Activated CD8-positive, alpha-beta T cell treated with anti-CD3 and anti-CD28 coated beads, Interleukin-2, amount 10 ng/mL, durations not matched to agents 7 days and 5 days (primary cell): Measurements from ENCODE around the gene GANAB. TPM values are rescaled to one million over a fixed set of nuclear protein-coding genes. Genes with fewer than 3 reads are reported as not detected.

Experiments used
- ATAC-seq: fragments of 150-1000 bp; cut with Tn5 transposase; one replicate; pipeline ENCODE4 v1.10.0; 2021; ENCODE audit warnings: moderate library complexity
- CTCF ChIA-PET: fragments of 350-600 bp; sonication (Branson Sonifier 250); formaldehyde crosslinking; loops from one replicate; lab custom pipeline; 2021; ENCODE audit warnings: antibody characterized with exemption; lab: Charles Lee
- POLR2A ChIA-PET: fragments of 350-600 bp; sonication (Branson Sonifier 250); formaldehyde crosslinking; loops from one replicate; lab custom pipeline; 2021; ENCODE audit warnings: antibody characterized with exemption; lab: Charles Lee
- DNase-seq: peaks from one replicate; pipeline ENCODE4 v3.0.0-alpha.2; 2020
- H3K27ac Mint-ChIP-seq: one replicate; pipeline ENCODE4 v1.8.0; 2021; ENCODE audit warnings: mild to moderate bottlenecking, mixed read lengths
- H3K27me3 Mint-ChIP-seq: one replicate; pipeline ENCODE4 v1.8.0; 2021; ENCODE audit warnings: low read depth, mixed read lengths
- H3K36me3 Mint-ChIP-seq: one replicate; pipeline ENCODE4 v1.8.0; 2021; ENCODE audit warnings: low read depth, mixed read lengths
- H3K4me1 Mint-ChIP-seq: one replicate; pipeline ENCODE4 v1.8.0; 2021; ENCODE audit warnings: low read depth, mixed read lengths
- H3K4me3 Mint-ChIP-seq: one replicate; pipeline ENCODE4 v1.8.0; 2021; ENCODE audit warnings: mild to moderate bottlenecking, mixed read lengths
- H3K9me3 Mint-ChIP-seq: one replicate; pipeline ENCODE4 v1.8.0; 2022; ENCODE audit warnings: mixed read lengths; ENCODE audit not compliant: insufficient read depth
- total RNA-seq, 2 experiments: library from RNA; stranded (reverse); gene quantifications; one replicate each; pipeline ENCODE4 v1.2.3, GENCODE V29; 2021

Gene GANAB
- total RNA-seq, 2 experiments from 2014 or later: 297 to 310 TPM

GRCh38 chr11:62669420-62670161, 23.2 kb upstream of the GANAB start:
- CTCF ChIA-PET: interaction anchor here (1.1 to 3.5 kb wide), 4 partner anchors 16 to 117 kb away, joined by 3 to 11 read pairs (median 4); partner anchors contain the start of genes INTS5 and TUT1
- Mint-ChIP-seq H3K27me3 (no peaks in the 10 kb centered on the region), H3K4me1 (peaks cover 63% of the 10 kb centered on the region), H3K4me3 (peak overlapping the region; percentile 99), H3K9me3 (no peaks in the 10 kb centered on the region), H3K27ac (peak overlapping the region; percentile 99), H3K36me3 (peaks cover 70% of the 10 kb centered on the region)
- POLR2A ChIA-PET: interaction anchor here (1.0 to 6.0 kb wide), 7 partner anchors 17 to 171 kb away, joined by 3 to 39 read pairs (median 21); partner anchors contain the start of genes B3GAT3, GANAB, INTS5 and TUT1
- DNase-seq: no peak
- ATAC-seq: no peak

GRCh38 chr11:62667460-62667859, 21.0 kb upstream of the GANAB start:
- peaks cover 56% of the 10 kb centered on the region for H3K4me1 Mint-ChIP-seq
- no peaks in the 10 kb centered on the region for H3K27me3 Mint-ChIP-seq
- DNase-seq (no peak), ATAC-seq (no peak)
- H3K27ac Mint-ChIP-seq: peak overlapping the region; percentile 93
- CTCF ChIA-PET: interaction anchor here (0.9 to 2.1 kb wide), 6 partner anchors 11 to 119 kb away, joined by 3 to 12 read pairs (median 3); partner anchors contain the start of genes MTA2 and TUT1
- peak overlapping the region; percentile 98 for H3K4me3 Mint-ChIP-seq
- H3K9me3 Mint-ChIP-seq: no peaks in the 10 kb centered on the region
- POLR2A ChIA-PET: interaction anchor here (1.0 to 6.1 kb wide), 13 partner anchors 9 to 188 kb away, joined by 3 to 76 read pairs (median 7); partner anchors contain the start of genes B3GAT3, GANAB, INTS5 and MTA2
- H3K36me3 Mint-ChIP-seq: peaks cover 68% of the 10 kb centered on the region

- H3K4me1 Mint-ChIP-seq: peaks cover 50% of the 10 kb centered on the region
- ChIA-PET POLR2A (interaction anchor here (1.1 to 6.1 kb wide), 20 partner anchors 9 to 215 kb away, joined by 3 to 76 read pairs (median 14); partner anchors contain the start of genes B3GAT3, BSCL2, GANAB and GNG3), CTCF (interaction anchor here (1.1 to 3.4 kb wide), 5 partner anchors 15 to 120 kb away, joined by 3 to 23 read pairs (median 6); partner anchors contain the start of gene TUT1)
- peaks cover 65% of the 10 kb centered on the region for H3K36me3 Mint-ChIP-seq
- no peaks in the 10 kb centered on the region for H3K27me3 Mint-ChIP-seq
- peak overlapping the region; percentile 93 for H3K27ac Mint-ChIP-seq
- ATAC-seq: no peak
- DNase-seq: no peak
- peak overlapping the region; percentile 98 for H3K4me3 Mint-ChIP-seq
- no peaks in the 10 kb centered on the region for H3K9me3 Mint-ChIP-seq
Observed at GRCh38 chr11:62666259-62666926, 20.0 kb upstream of the GANAB start.

- CTCF ChIA-PET: interaction anchor here (1.0 to 3.4 kb wide), 24 partner anchors 10 to 273 kb away, joined by 3 to 23 read pairs (median 5); partner anchors contain the start of genes EML3, HNRNPUL2, INTS5 and ROM1
- Mint-ChIP-seq H3K4me3 (peak overlapping the region; percentile 98), H3K4me1 (peaks cover 44% of the 10 kb centered on the region), H3K27me3 (no peaks in the 10 kb centered on the region), H3K27ac (peak overlapping the region; percentile 93), H3K36me3 (peaks cover 62% of the 10 kb centered on the region), H3K9me3 (no peaks in the 10 kb centered on the region)
- peak; percentile 24 for ATAC-seq
- peak; percentile 74 for DNase-seq
- POLR2A ChIA-PET: interaction anchor here (0.5 to 6.1 kb wide), 48 partner anchors 10 to 1752 kb away, joined by 3 to 76 read pairs (median 6); partner anchors contain the start of genes B3GAT3, BSCL2, EEF1G and GANAB
Observed at GRCh38 chr11:62665599-62666258, 19.3 kb upstream of the GANAB start.

GRCh38 chr11:62665075-62665598, 18.7 kb upstream of the GANAB start, which contains the start of the genes C11orf98 and CSKMT:
TSS of gene C11orf98 (minus strand) at chr11:62665210. CDS start at chr11:62665169, 41 bp downstream.
TSS of gene CSKMT (plus strand) at chr11:62665312. CDS start at chr11:62665880, 568 bp downstream.
- no peaks in the 10 kb centered on the region for H3K27me3 Mint-ChIP-seq
- POLR2A ChIA-PET: interaction anchor here (0.5 to 6.1 kb wide), 53 partner anchors 9 to 1751 kb away, joined by 3 to 76 read pairs (median 6); partner anchors contain the start of genes B3GAT3, BSCL2, EEF1G and GANAB
- CTCF ChIA-PET: interaction anchor here (0.8 to 3.4 kb wide), 31 partner anchors 10 to 272 kb away, joined by 3 to 23 read pairs (median 4); partner anchors contain the start of genes EML3, HNRNPUL2, INTS5 and POLR2G
- ATAC-seq (peak; percentile 93), DNase-seq (peak; percentile 97)
- peak within 1 kb of the TSS; percentile 98 for H3K4me3 Mint-ChIP-seq
- peaks cover 38% of the 10 kb centered on the region for H3K4me1 Mint-ChIP-seq
- peaks cover 59% of the 10 kb centered on the region for H3K36me3 Mint-ChIP-seq
- H3K9me3 Mint-ChIP-seq: no peaks in the 10 kb centered on the region
- peak within 1 kb of the TSS; percentile 93 for H3K27ac Mint-ChIP-seq

GRCh38 chr11:62664405-62665074, 18.1 kb upstream of the GANAB start:
- ChIA-PET CTCF (interaction anchor here (0.8 to 3.4 kb wide), 31 partner anchors 9 to 272 kb away, joined by 3 to 23 read pairs (median 4); partner anchors contain the start of genes EML3, HNRNPUL2, INTS5 and POLR2G), POLR2A (interaction anchor here (0.7 to 6.1 kb wide), 50 partner anchors 7 to 1751 kb away, joined by 3 to 76 read pairs (median 6); partner anchors contain the start of genes B3GAT3, BSCL2, EEF1G and GANAB)
- Mint-ChIP-seq H3K27me3 (no peaks in the 10 kb centered on the region), H3K36me3 (peaks cover 57% of the 10 kb centered on the region), H3K27ac (peak overlapping the region; percentile 93), H3K4me1 (peaks cover 33% of the 10 kb centered on the region), H3K9me3 (no peaks in the 10 kb centered on the region), H3K4me3 (peak overlapping the region; percentile 98)
- ATAC-seq: peak; percentile 48
- DNase-seq: peak; percentile 76

GRCh38 chr11:62656796-62657429, 10.5 kb upstream of the GANAB start:
- H3K4me1 Mint-ChIP-seq: peaks cover 19% of the 10 kb centered on the region
- H3K4me3 Mint-ChIP-seq: no peak overlapping the region
- peaks cover 7% of the 10 kb centered on the region for H3K36me3 Mint-ChIP-seq
- no peaks in the 10 kb centered on the region for H3K9me3 Mint-ChIP-seq
- H3K27me3 Mint-ChIP-seq: no peaks in the 10 kb centered on the region
- ATAC-seq (no peak), DNase-seq (no peak)
- POLR2A ChIA-PET: interaction anchor here (0.6 to 4.1 kb wide), 5 partner anchors 8 to 64 kb away, joined by 3 to 62 read pairs (median 7); partner anchors contain the start of genes C11orf98, CSKMT and GANAB
- CTCF ChIA-PET: interaction anchor here (0.7 to 1.4 kb wide), 6 partner anchors 11 to 232 kb away, joined by 3 to 5 read pairs (median 4); no protein-coding TSS in a partner anchor
- H3K27ac Mint-ChIP-seq: peak overlapping the region; percentile 26

- DNase-seq (no peak), ATAC-seq (no peak)
- Mint-ChIP-seq H3K36me3 (peaks cover 12% of the 10 kb centered on the region), H3K27ac (peak overlapping the region; percentile 57), H3K9me3 (no peaks in the 10 kb centered on the region), H3K4me1 (peaks cover 26% of the 10 kb centered on the region), H3K4me3 (peak overlapping the region; percentile 23), H3K27me3 (no peaks in the 10 kb centered on the region)
- CTCF ChIA-PET: interaction anchor here (1.8 to 2.3 kb wide), 3 partner anchors 10 to 40 kb away, joined by 5 to 15 read pairs (median 11); partner anchors contain the start of genes C11orf98, CSKMT, LBHD1 and UQCC3
- POLR2A ChIA-PET: interaction anchor here (0.7 to 4.1 kb wide), 5 partner anchors 11 to 33 kb away, joined by 3 to 62 read pairs (median 3); partner anchors contain the start of genes B3GAT3, C11orf98 and CSKMT
Observed at GRCh38 chr11:62654297-62654696, 7.9 kb upstream of the GANAB start.
